HCEC 1CT (cell line): ENCODE measurements around the gene FOXK1.
"Not testable (repeated sequence)": the region's sequence is repeated elsewhere in the genome, so short reads cannot be mapped to it uniquely, and the experiment has no call there.

Experiments used
- DNase-seq: peaks from one replicate; pipeline ENCODE4 v3.0.0-alpha.2; 2017

Gene FOXK1

DNA sequence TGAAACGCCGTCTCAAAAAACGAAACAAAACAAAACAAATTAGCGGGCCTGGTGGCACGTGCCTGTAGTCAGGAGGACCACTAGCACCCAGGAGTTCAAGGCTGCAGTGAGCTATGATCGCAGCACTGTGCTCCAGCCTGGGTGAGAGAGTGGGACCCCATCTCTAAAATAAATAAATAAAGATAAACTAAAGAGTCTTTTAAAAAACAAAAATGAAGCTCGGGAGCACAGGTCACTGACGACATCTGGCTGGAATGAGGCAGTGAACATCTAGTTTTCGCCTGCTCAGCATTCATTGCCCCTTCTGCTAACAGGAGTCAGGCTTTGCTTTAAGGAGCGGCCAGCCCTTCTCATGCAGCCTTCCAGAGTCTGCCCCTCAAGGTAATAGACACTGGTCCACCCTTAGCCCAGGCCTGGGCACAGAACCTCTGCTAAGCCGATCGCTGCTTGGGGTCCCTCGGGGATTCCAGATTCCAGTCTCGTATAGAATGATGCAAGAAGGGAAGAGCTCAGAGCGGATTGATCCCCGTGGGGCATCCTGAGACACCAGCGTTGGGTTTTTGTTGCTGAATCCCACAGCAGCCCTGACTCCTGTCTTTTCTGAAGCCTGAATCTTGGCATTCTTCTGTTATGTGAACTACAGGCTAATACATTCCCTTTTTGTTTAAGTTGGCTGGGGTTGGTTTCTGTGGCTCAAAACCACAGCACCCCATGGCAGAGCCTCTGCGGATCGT, 14.2 kb upstream of the FOXK1 start:
- no peak for DNase-seq

- DNase-seq, result no peak
Observed at GRCh38 chr7:4668510-4668847, 13.6 kb upstream of the FOXK1 start.

GRCh38 chr7:4670791-4671190, 11.3 kb upstream of the FOXK1 start:
- no peak for DNase-seq

DNA sequence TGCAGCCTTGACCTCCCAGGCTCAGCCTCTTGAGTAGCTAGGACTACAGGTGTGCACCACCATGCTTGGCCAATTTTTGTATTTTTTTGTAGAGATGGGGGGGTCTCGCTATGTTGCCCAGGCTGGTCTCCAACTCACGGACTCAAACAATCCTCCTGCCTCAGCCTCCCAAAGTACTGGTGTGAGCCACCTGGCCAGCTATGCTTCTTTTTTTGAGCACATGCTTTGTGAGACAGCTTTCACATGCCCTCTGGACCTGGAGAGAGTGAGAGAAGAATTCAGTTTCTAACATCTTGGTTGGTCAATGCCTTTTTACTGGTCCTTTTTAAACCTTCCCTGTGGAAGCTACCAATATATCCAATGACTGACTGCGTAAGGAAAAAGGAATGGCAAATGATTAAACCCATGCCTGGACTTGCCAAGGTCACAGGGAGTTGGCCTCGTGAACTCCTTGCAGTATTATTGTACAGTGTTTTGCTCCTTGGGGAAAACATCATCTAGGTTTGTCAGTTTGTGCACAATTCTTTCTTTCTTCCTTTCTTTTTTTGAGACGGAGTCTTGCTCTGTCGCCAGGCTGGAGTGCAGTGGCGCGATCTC, 6.2 kb upstream of the FOXK1 start:
- DNase-seq, result no peak

DNA sequence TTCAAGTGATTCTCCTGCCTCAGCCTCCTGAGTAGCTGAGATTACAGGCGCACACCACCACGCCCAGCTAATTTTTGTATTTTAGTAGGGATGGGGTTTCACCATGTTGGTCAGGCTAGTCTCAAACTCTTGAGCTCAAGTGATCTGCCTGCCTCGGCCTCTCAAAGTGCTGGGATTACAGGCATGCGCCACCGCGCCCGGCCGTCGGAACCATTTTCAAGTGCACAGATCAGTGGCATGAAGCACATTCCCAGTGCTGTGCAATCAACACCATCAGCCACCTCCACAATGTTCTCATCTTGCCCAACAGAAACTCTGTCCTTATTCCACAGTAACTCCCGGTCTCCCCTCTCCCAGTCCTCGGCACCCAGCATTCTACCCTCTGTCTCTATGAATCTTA, 4.6 kb upstream of the FOXK1 start:
- DNase-seq, result not testable (repeated sequence)

GRCh38 chr7:4681218-4681851, 760 bp upstream of the FOXK1 start:
- DNase-seq, result no peak

GRCh38 chr7:4682621-4683042, 537 bp downstream of the FOXK1 start:
- peak; percentile 38 for DNase-seq

DNA sequence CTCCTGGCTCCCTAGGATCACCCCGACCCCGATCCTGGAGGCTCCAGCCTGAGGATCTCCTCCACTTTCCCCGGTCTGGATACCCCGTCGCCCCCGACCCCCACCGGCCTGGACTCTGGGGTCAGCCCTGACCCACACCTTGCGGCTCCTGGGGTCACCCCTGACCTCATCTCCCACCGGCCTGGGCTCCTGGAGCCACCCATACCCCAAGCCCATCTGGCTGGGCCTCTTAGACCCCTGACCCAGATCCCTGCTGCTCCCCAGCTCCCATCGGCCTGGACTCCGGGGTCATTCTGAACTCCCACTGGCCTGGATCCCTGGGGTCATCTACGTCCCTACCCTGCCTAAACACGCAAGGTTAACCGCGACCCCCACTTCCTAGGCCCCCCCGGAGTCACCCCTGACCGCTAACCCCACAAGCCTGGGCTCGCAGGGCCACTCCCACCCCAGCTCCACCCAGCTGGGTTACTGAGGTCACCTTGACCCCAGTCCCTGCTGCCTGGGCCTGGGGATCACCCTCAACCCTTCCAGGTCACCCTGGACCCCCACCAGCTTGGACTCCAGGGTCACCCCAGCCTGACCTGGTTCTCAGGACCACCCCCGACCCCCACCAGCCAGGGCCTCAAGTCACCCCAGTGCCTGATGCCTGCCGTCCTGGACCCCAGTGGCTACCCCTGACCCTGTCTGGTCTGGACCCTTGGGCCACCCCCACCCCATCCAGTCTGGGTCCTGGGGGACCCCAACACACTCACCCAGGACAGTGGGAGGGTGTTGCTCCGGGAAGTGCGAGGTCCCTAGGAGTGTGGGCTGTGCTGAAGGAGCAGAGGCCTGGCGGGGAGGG, 1.2 kb downstream of the FOXK1 start:
- no peak for DNase-seq

GRCh38 chr7:4683884-4684565, 1.9 kb downstream of the FOXK1 start:
- DNase-seq, result peak; percentile 91

DNA sequence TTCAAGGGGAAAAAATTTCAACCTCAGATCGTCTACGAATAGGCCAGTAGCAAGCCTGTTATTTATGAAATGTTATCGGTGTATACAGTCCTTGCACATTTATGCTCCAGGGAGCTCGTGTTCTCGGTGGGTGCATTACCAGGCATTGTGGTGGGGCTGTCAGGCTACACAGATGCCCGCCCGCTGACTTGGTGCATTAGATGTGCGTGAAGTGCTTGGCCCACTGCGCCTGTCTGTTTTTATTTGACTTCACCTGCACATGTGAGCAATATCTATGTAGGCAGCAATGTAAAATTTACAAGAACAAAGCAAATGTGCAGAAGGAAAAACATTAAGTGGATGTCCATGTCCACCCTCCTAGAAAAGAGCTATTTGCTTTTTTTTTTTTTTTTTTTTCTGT, 2.8 kb downstream of the FOXK1 start:
- DNase-seq, result no peak

DNA sequence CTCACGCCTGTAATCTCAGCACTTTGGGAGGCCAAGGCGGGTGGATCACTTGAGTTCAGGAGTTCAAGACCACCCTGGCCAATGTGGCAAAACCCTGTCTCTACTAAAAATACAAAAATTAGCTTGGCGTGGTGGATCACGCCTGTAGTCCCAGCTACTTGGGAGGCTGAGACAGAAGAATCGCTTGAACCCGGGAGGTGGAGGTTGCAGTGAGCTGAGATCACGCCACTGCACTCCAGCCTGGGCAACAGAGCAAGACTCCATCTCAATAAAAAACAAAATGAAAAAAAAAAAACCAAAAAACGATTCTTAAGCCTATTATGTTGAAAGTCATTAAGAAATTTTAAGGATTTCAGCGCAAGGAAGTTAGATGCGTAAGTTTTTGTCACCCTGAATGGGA, 3.6 kb downstream of the FOXK1 start:
- DNase-seq, result not testable (repeated sequence)

DNA sequence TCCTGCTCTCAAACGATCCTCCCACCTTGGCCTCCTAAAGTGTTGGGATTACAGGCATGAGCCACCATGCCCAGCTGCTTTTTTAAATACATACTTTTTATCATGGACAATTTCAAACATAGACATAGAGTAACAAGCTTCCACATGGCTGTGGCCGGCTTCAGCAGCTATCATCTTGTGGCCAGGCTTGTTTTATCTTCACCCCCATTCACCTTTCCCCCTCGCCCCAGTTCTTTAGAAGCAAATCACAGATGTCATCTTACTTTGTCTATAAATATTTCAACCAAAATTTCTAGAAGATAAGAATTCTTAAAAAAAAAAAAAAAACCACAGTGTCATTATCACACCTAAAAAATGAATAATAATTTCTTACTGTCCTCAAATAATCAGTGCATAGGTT, 5.9 kb downstream of the FOXK1 start:
- DNase-seq, result no peak

GRCh38 chr7:4689151-4689550, 7.1 kb downstream of the FOXK1 start:
- DNase-seq, result no peak

DNA sequence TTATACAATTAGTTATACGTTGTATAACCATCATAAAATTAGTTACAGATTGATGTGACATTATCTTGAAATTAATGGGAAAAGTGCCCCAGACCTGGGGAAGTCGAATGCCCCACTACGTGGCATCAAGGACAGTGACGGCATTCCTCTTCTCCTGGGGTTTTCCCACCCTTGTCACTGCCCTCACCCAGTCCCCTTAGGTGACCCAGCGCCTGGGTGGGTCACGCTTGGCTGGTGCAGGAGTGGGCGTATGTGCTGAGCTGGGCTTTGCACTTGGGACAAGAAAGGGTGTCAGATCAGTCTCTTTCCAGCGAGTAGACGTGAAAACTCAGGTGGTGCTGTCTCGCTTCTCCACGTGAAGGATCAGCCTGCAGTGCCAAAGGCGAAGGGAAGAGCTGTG, 7.6 kb downstream of the FOXK1 start:
- DNase-seq, result no peak

- no peak for DNase-seq
Observed at GRCh38 chr7:4690953-4691856, 9.1 kb downstream of the FOXK1 start.

DNA sequence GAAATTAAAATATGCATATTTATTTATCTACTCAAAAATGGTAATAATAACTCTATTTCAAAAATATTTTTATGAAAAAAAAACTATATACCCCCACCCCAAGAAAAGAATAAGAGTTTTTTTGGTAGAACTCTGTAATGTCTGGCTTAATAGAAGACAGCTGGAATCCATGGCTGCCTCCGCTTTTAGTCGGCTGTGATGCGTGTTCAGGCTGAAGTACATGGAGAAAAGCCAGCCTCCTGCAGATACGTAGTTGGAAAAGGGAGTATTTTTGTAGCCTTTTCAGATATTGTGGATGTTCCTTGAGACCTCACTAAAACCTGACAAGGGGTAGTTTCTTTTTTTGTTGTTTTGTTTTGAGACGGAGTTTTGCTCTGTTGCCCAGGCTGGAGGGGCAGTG, 10.0 kb downstream of the FOXK1 start:
- no peak for DNase-seq

DNA sequence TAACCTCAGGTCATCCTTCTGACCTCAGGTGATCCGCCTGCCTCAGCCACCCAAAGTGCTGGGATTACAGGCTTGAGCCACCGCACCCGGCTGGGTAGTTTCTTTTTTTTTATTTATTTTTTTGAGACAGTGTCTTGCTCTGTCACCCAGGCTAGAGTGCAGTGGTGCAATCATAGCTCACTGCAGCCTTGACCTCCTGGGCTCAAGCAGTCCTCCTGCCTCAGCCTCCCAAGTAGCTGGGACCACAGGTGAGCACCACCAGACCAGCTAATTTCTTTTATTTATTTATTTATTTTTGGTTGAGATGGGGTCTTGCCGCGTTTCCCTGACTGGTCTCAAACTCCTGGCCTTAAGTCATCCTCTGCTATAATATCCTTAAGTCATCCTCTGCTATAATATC, 10.5 kb downstream of the FOXK1 start:
- DNase-seq, result not testable (repeated sequence)

- DNase-seq, result no peak
Observed at GRCh38 chr7:4693152-4693551, 11.1 kb downstream of the FOXK1 start.

DNA sequence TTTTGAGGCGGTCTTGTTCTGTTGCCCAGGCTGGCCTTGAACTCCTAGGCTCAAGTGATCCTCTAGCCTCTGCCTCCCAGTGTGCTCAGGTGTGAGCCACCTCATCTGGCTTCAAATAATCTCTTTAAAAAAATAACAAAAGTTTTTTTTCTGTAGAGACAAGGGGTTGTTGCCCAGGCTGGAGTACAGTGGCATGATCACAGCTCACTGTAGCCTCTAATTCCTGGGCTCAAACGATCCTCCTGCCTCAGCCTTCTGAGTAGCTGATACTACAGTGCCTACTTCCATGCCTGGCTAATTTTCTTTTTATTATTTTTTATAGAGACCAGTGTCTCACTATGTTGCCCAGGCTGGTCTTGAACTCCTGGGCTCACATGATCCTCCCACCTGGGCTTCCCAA, 11.7 kb downstream of the FOXK1 start:
- no peak for DNase-seq

- no peak for DNase-seq
Observed at GRCh38 chr7:4694305-4694704, 12.2 kb downstream of the FOXK1 start.

- DNase-seq, result no peak
Observed at GRCh38 chr7:4698707-4699275, 16.7 kb downstream of the FOXK1 start.

- DNase-seq, result no peak
Observed at GRCh38 chr7:4699841-4700240, 17.7 kb downstream of the FOXK1 start.
